ENCODE data around the gene UCP2.

Gene UCP2

GRCh38 chr11:74000307-74001133 is 17.9 kb upstream of the UCP2 start:
- DNase-seq (ENCODE audit: low read depth), result no peak
- in situ Hi-C loops (cut with HindIII; ENCODE audit: low sequenced_read_pairs), result no loop called here

GRCh38 chr11:73999581-74000306 is 17.1 kb upstream of the UCP2 start:
- DNase-seq (ENCODE audit: low read depth), result no peak
- no peak overlapping the region for H3K4me3 ChIP-seq (ENCODE audit: low read depth, low read length)
- TF ChIP-seq CTCF (IDR thresholded peaks at IDR 0.05; ENCODE audit: low read depth, low read length, missing control alignments), result no peak
- in situ Hi-C loops (cut with HindIII; ENCODE audit: low sequenced_read_pairs), result no loop called here

More at GRCh38 chr11:74000307-74001133, 17.9 kb upstream of the UCP2 start:
- H3K4me3 ChIP-seq (ENCODE audit: low read depth, low read length), result no peak overlapping the region
- no peak for TF ChIP-seq CTCF (IDR thresholded peaks at IDR 0.05; ENCODE audit: low read depth, low read length, missing control alignments)

- DNase-seq (ENCODE audit: low read depth), result no peak
- in situ Hi-C loops (cut with HindIII; ENCODE audit: low sequenced_read_pairs), result no loop called here
- TF ChIP-seq CTCF (IDR thresholded peaks at IDR 0.05; ENCODE audit: low read depth, low read length, missing control alignments), result no peak
- no peak overlapping the region for H3K4me3 ChIP-seq (ENCODE audit: low read depth, low read length)
These were observed 16.4 kb upstream of the UCP2 start for GRCh38 chr11:73998846-73999575.

- TF ChIP-seq CTCF (IDR thresholded peaks at IDR 0.05; ENCODE audit: low read depth, low read length, missing control alignments), result no peak
- DNase-seq (ENCODE audit: low read depth), result no peak
- in situ Hi-C loops (cut with HindIII; ENCODE audit: low sequenced_read_pairs), result no loop called here
- H3K4me3 ChIP-seq (ENCODE audit: low read depth, low read length), result no peak overlapping the region
These were observed 14.6 kb upstream of the UCP2 start for GRCh38 chr11:73997120-73997770.

- TF ChIP-seq CTCF (IDR thresholded peaks at IDR 0.05; ENCODE audit: low read depth, low read length, missing control alignments), result no peak
- in situ Hi-C loops (cut with HindIII; ENCODE audit: low sequenced_read_pairs), result no loop called here
- DNase-seq (ENCODE audit: low read depth), result no peak
- H3K4me3 ChIP-seq (ENCODE audit: low read depth, low read length), result no peak overlapping the region
These were observed 13.6 kb upstream of the UCP2 start for GRCh38 chr11:73996161-73996747.

GRCh38 chr11:73995731-73996130 is 13.1 kb upstream of the UCP2 start:
- in situ Hi-C loops (cut with HindIII; ENCODE audit: low sequenced_read_pairs), result no loop called here
- no peak for DNase-seq (ENCODE audit: low read depth)
- H3K4me3 ChIP-seq (ENCODE audit: low read depth, low read length), result no peak overlapping the region
- no peak for TF ChIP-seq CTCF (IDR thresholded peaks at IDR 0.05; ENCODE audit: low read depth, low read length, missing control alignments)
